HG03457 (cell line): ENCODE measurements around the gene SCP2.

ENCODE experiments used
- ATAC-seq: cut with Tn5 transposase; IDR thresholded peaks from one replicate; pipeline ENCODE4 v1.9.1; 2021; ENCODE audit warnings: moderate number of reproducible peaks; ENCODE audit not compliant: unreplicated experiment

The SCP2 gene

DNA sequence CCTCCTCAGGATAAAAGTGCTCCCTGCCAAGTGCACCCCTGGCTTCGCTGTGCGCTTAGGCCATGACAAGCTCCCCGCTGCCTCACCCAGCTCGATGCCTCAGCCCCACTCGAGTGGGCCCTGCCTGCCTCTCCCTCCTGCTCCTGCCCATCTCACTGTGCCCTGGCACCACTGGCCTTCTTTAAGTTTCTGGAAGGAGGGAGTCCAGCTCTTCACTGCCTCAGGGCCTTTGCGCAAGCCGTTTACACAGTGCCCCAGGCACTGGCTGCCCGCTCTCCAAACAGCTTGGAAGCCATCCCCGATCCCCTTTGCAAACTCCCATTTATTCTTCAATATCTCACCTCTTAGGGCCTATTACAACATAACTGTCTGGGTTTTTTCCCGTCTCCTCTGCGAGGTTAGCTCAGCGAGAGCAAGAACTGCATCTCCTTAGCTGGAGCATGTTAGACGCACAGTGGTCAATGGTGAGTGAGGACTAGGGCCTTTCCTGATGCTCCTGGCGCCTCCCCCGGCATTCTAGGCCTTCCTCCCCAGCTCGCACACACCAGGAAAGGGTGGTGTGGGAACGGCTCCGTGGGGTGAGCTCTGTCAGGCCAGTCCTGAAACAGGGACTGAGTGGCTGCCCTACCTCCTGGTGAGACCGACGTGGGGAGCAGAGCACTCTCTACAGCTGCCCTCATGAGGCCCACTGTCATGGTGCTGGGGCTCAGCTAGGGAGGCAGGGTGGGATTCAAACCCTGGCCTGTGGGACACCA, 166.9 kb downstream of the SCP2 start:
- ATAC-seq: no peak

- no peak for ATAC-seq
These were observed 167.4 kb downstream of the SCP2 start for GRCh38 chr1:53094533-53094919.
